Measurements from ENCODE around the gene CCP110.
"Not testable (repeated sequence)": the region's sequence is repeated elsewhere in the genome, so short reads cannot be mapped to it uniquely, and the experiment has no call there.

The CCP110 gene

GRCh38 chr16:19512297-19512696 is 11.4 kb upstream of the CCP110 start:
- DNase-seq = no peak

GRCh38 chr16:19513377-19514053 is 10.2 kb upstream of the CCP110 start:
- DNase-seq = no peak

GRCh38 chr16:19515757-19516156 is 8.0 kb upstream of the CCP110 start:
- DNase-seq = no peak

GRCh38 chr16:19517424-19518089 is 6.2 kb upstream of the CCP110 start:
- no peak for DNase-seq

- DNase-seq = no peak
Observed at GRCh38 chr16:19518388-19518787, 5.4 kb upstream of the CCP110 start.

- DNase-seq = no peak
Observed at GRCh38 chr16:19520861-19521331, 2.8 kb upstream of the CCP110 start.

- DNase-seq = peak; percentile 84
Observed at GRCh38 chr16:19521471-19522396, 2.0 kb upstream of the CCP110 start, which contains the start of gene GDE1. GDE1 (minus strand) TSS chr16:19522098; CDS start chr16:19521964, 134 bp downstream.

- no peak for DNase-seq
Observed at GRCh38 chr16:19522397-19522732, 1.4 kb upstream of the CCP110 start.

GRCh38 chr16:19522760-19523159 is 982 bp upstream of the CCP110 start:
- DNase-seq = no peak

- no peak for DNase-seq
Observed at GRCh38 chr16:19523184-19523558, 571 bp upstream of the CCP110 start.

- DNase-seq = no peak
Observed at GRCh38 chr16:19524356-19524615, 544 bp downstream of the CCP110 start.

- DNase-seq = no peak
Observed at GRCh38 chr16:19524616-19525384, 1.1 kb downstream of the CCP110 start.

- DNase-seq = no peak
Observed at GRCh38 chr16:19525385-19525723, 1.6 kb downstream of the CCP110 start.

- no peak for DNase-seq
Observed at GRCh38 chr16:19527161-19527560, 3.4 kb downstream of the CCP110 start.

GRCh38 chr16:19528666-19529065 is 4.9 kb downstream of the CCP110 start:
- no peak for DNase-seq

- DNase-seq = no peak
Observed at GRCh38 chr16:19532601-19533000, 8.9 kb downstream of the CCP110 start.

GRCh38 chr16:19540241-19540970 is 16.7 kb downstream of the CCP110 start:
- DNase-seq = no peak

- no peak for DNase-seq
Observed at GRCh38 chr16:19542138-19542821, 18.5 kb downstream of the CCP110 start.

GRCh38 chr16:19543278-19543996 is 19.7 kb downstream of the CCP110 start:
- DNase-seq = not testable (repeated sequence)

- DNase-seq = no peak
Observed at GRCh38 chr16:19548144-19548543, 24.4 kb downstream of the CCP110 start.

- DNase-seq = no peak
Observed at GRCh38 chr16:19549673-19550072, 25.9 kb downstream of the CCP110 start.

Data from T1000 (cell line).